K562 (cell line): ENCODE data around the gene NR1H2. TPM values are rescaled to one million over a fixed set of nuclear protein-coding genes. Genes with fewer than 3 reads are reported as not detected.

Experiments used
- ATAC-seq: fragments of 200-7000 bp; cut with Tn5 transposase; 3 replicates; pipeline ENCODE4 v1.9.1; 2020; ENCODE audit warnings: moderate library complexity
- BruUV-seq: library from RNA; stranded (reverse); fragments of 400-500 nt; replicated peaks from 2 replicates; lab custom pipeline; 2021; lab: Mats Ljungman, UMichigan
- CTCF ChIA-PET: fragments of 300-600 bp; formaldehyde crosslinking; extraction: SDS; loops from one replicate; lab custom pipeline; 2021; ENCODE audit warnings: low intra/inter-chr PET ratio; lab: Yijun Ruan, JAX
- POLR2A ChIA-PET: fragments of 300-600, 350-650 bp; sonication (Branson Sonifier 250); formaldehyde crosslinking; extraction: SDS; loops from one replicate; lab custom pipeline; 2021; ENCODE audit warnings: antibody characterized with exemption, inconsistent platforms; lab: Yijun Ruan, JAX
- DNase-seq, 4 experiments: peaks; one replicate each; pipeline versions ENCODE4 v3.0.0 to v3.0.0-alpha.2; 2011 to 2018; ENCODE audit warnings: low spot score in 3 of 4, mixed read lengths in 3 of 4; ENCODE audit errors: extremely low read depth in 1 of 4
- FAIRE-seq: peaks from 2 replicates; lab custom pipeline; 2011; peaks lifted over from hg19 to GRCh38; lab: Jason Lieb, UNC
- H2AFZ ChIP-seq: 2 replicates; pipeline ENCODE4 v1.6.0; 2011; ENCODE audit warnings: low read depth, low read length, control low read depth, inconsistent platforms
- H3K27ac ChIP-seq: fragments of 200-600 bp; 3 replicates; pipeline ENCODE4 v1.8.0; 2011; ENCODE audit warnings: low read depth, mild to moderate bottlenecking, control low read depth, inconsistent platforms, low read length, moderate library complexity, mixed read lengths; ENCODE audit errors: extremely low read depth
- H3K27me3 ChIP-seq, 2 experiments: fragments of 300-600 bp in 1 of 2; 2 replicates in 1 of 2; 3 replicates in 1 of 2; pipeline versions ENCODE4 v1.6.0 to v1.8.0; 2011; ENCODE audit warnings: inconsistent platforms in 2 of 2, low read length in 2 of 2, mild to moderate bottlenecking in 1 of 2, mixed read lengths in 1 of 2, moderate library complexity in 1 of 2; ENCODE audit not compliant: control insufficient read depth in 2 of 2, insufficient read depth in 2 of 2
- H3K36me3 ChIP-seq: fragments of 300-600 bp; 3 replicates; pipeline ENCODE4 v1.8.0; 2011; ENCODE audit warnings: mild to moderate bottlenecking, low read length, inconsistent platforms; ENCODE audit not compliant: control insufficient read depth, insufficient read depth
- H3K4me1 ChIP-seq, 2 experiments: fragments of 200-600 bp in 1 of 2; replicated peaks in 1 of 2; 2 replicates in 1 of 2; 3 replicates in 1 of 2; pipeline versions ENCODE4 v1.5.1 to v1.8.0; 2011; ENCODE audit warnings: inconsistent platforms in 2 of 2, low read length in 2 of 2, mild to moderate bottlenecking in 1 of 2, mixed read lengths in 1 of 2, moderate library complexity in 1 of 2; ENCODE audit not compliant: control insufficient read depth in 2 of 2, insufficient read depth in 2 of 2
- H3K4me2 ChIP-seq: 2 replicates; pipeline ENCODE4 v1.6.1; 2011; ENCODE audit warnings: low read length, control low read depth, inconsistent platforms, mixed read lengths; ENCODE audit not compliant: insufficient read depth
- H3K4me3 ChIP-seq: fragments of 200-600 bp; sonication (generic), shearing (Covaris generic); 2 replicates; pipeline ENCODE4 v1.5.1; 2016; ENCODE audit warnings: control low read depth, inconsistent platforms
- H3K79me2 ChIP-seq: fragments of 200-600 bp; 3 replicates; pipeline ENCODE4 v1.8.0; 2011; ENCODE audit warnings: low read length, inconsistent platforms; ENCODE audit not compliant: control insufficient read depth, insufficient read depth
- H3K9ac ChIP-seq, 2 experiments: 2 replicates each; pipeline versions ENCODE4 v1.6.0 to v1.6.1; 2011; ENCODE audit warnings: low read depth in 2 of 2, low read length in 2 of 2, control low read depth in 1 of 2, inconsistent platforms in 1 of 2, mild to moderate bottlenecking in 1 of 2, mixed read lengths in 1 of 2; ENCODE audit not compliant: insufficient read depth in 1 of 2
- H3K9me1 ChIP-seq: one replicate; pipeline ENCODE4 v1.6.0; 2011; ENCODE audit warnings: inconsistent platforms, mild to moderate bottlenecking, low read length, moderate library complexity; ENCODE audit not compliant: control insufficient read depth, insufficient read depth
- H3K9me3 ChIP-seq: replicated peaks from 2 replicates; pipeline ENCODE4 v1.5.1; 2011; ENCODE audit warnings: low read depth, low read length, inconsistent platforms; ENCODE audit not compliant: control insufficient read depth, insufficient read depth
- H4K20me1 ChIP-seq: replicated peaks from 2 replicates; pipeline ENCODE4 v1.6.1; 2011; ENCODE audit warnings: low read length, inconsistent platforms, mixed read lengths; ENCODE audit not compliant: control insufficient read depth, insufficient read depth
- BRCA1 ChIP-seq, 2 experiments: fragments of 450-650 bp in 1 of 2; sonication (generic) in 1 of 2; formaldehyde crosslinking in 1 of 2; IDR thresholded peaks; 2 replicates each; pipeline versions ENCODE4 v1.5.0 to v1.6.1; 2017 to 2020; ENCODE audit warnings: mild to moderate bottlenecking in 1 of 2, missing genetic modification reagents in 1 of 2
- CEBPG ChIP-seq, 3 experiments: fragments of 200-800 bp in 1 of 3; sonication (Bioruptor generic) in 1 of 3; sonication (generic) in 1 of 3; formaldehyde crosslinking in 1 of 3; IDR thresholded peaks in 2 of 3; conservative IDR thresholded peaks in 1 of 3; 2 replicates each; pipeline versions ENCODE4 v1.6.1 to v1.8.0; 2016 to 2022; ENCODE audit warnings: missing compliant biosample characterization in 2 of 3, missing genetic modification characterization in 2 of 3, mild to moderate bottlenecking in 1 of 3, missing genetic modification reagents in 1 of 3
- FOXA3 ChIP-seq, 2 experiments: fragments of 450-650 bp in 1 of 2; sonication (generic) in 1 of 2; formaldehyde crosslinking; IDR thresholded peaks in 1 of 2; conservative IDR thresholded peaks in 1 of 2; 2 replicates each; pipeline versions ENCODE4 v1.4.0 to v1.8.0; 2020 to 2022; ENCODE audit warnings: mild to moderate bottlenecking in 2 of 2, missing genetic modification reagents in 1 of 2
- POLR2G ChIP-seq: fragments of 200-400 bp; formaldehyde crosslinking; IDR thresholded peaks from 2 replicates; pipeline ENCODE4 v1.6.1; 2017; ENCODE audit warnings: low read depth, mild to moderate bottlenecking, antibody characterized with exemption, low read length, moderate library complexity
- RNF2 ChIP-seq: sonication (generic); IDR thresholded peaks from 2 replicates; pipeline ENCODE4 v1.6.1; 2016
- ZKSCAN8 ChIP-seq: fragments of 200-800 bp; sonication (Bioruptor generic); IDR thresholded peaks from 2 replicates; pipeline ENCODE4 v1.6.1; 2016; ENCODE audit warnings: missing genetic modification characterization, missing compliant biosample characterization
- WGBS: fragments of 100-300 bp; shearing (Covaris generic); methylation state at CpG from one replicate; pipeline ENCODE4 v1.1.6; 2016; ENCODE audit warnings: low coverage, mixed read lengths; ENCODE audit not compliant: insufficient coverage; ENCODE audit errors: missing lambda C conversion rate; 5-methylcytosine and 5-hydroxymethylcytosine counted together
- in situ Hi-C: fragments of 300-500 bp; cut with MboI; formaldehyde crosslinking; loops from 4 replicates; pipeline ENCODE4 v1.15.0; 2018; ENCODE audit warnings: inconsistent platforms, mixed read lengths
- intact Hi-C: fragments of 100-400 bp; cut with micrococcal nuclease; formaldehyde crosslinking; loops from 2 replicates; pipeline ENCODE4 v1.14.2; 2022
- polyA plus RNA-seq, 8 experiments: library from polyadenylated mRNA; depleted of rRNA in 4 of 8; stranded (reverse) in 5 of 8; unstranded in 3 of 8; fragments of >200 nt; fragmentation: Nextera tagmentation in 2 of 8; fragmentation: Illumina TruSeq in 1 of 8; extraction: Ambion mirVana in 2 of 8; extraction: Trizol in 1 of 8; gene quantifications; 2 replicates each; pipeline versions ENCODE4 v1.2.1 to v1.2.3, GENCODE V29; 2011 to 2014; ENCODE audit warnings: inconsistent platforms in 1 of 8, missing spikeins in 1 of 8
- total RNA-seq, 7 experiments: library from RNA; depleted of rRNA in 6 of 7; stranded (reverse); fragments of >200 nt in 6 of 7; fragmentation: Illumina TruSeq in 2 of 7; extraction: Trizol in 2 of 7; gene quantifications; 2 replicates each; pipeline versions ENCODE4 v1.2.1 to v1.2.3, GENCODE V29; 2011 to 2021; ENCODE audit warnings: low replicate concordance in 1 of 7

The NR1H2 gene
- total and polyA plus RNA-seq, 9 of the 15 experiments (the other 6 are each of a cell fraction or from before 2014, with no cell fraction given): 0.11 to 73.8 (median 24.0) TPM

GRCh38 chr19:50359328-50359818, 16.9 kb upstream of the NR1H2 start:
- CTCF ChIA-PET: interaction anchor here (0.7 kb wide), 1 partner anchor 619 kb away, joined by 4 read pairs; no protein-coding TSS in a partner anchor
- H3K4me1 ChIP-seq: peaks cover 50 to 51% of the 10 kb centered on the region in 2 experiments
- intact Hi-C loops (no loop called here), in situ Hi-C loops (loop anchor here (10.0 kb wide), 1 partner anchor 425 kb away; no protein-coding TSS in a partner anchor)
- no TSS peak for BruUV-seq
- H3K27ac ChIP-seq: peak overlapping the region; percentile 95
- no peaks in the 10 kb centered on the region for H3K9me3 ChIP-seq
- ATAC-seq: no peak
- FAIRE-seq: no peak
- TF ChIP-seq RNF2 (no peak), CEBPG (CRISPR knock-in tag; IDR thresholded peaks at IDR 0.05) (no peak), CEBPG (tag; conservative IDR thresholded peaks at IDR 0.05 in 1 of 2, IDR thresholded peaks at IDR 0.05 in 1 of 2) (no peak), ZKSCAN8 (CRISPR knock-in tag) (no peak), POLR2G (peak; percentile 51), FOXA3 (CRISPR knock-in tag; conservative IDR thresholded peaks at IDR 0.05 in 1 of 2, IDR thresholded peaks at IDR 0.05 in 1 of 2) (0 out of 4 replicates have a peak, but pooled peaks of 1 of the 2 experiments have one; percentile 12), BRCA1 (IDR thresholded peaks at IDR 0.05) (no peak), BRCA1 (CRISPR knock-in tag; IDR thresholded peaks at IDR 0.05) (0 out of 2 replicates have a peak, but pooled peaks have one; percentile 70)
- peak overlapping the region; percentile 72 to 94 for H3K9ac ChIP-seq
- no peaks in the 10 kb centered on the region; the same call in 2 of the 3 replicates for H3K36me3 ChIP-seq
- no peak for DNase-seq
- WGBS: 83% methylated on average over 10 of the region's 11 CpGs
- peaks cover 5% of the 10 kb centered on the region for H3K9me1 ChIP-seq
- H3K79me2 ChIP-seq: peaks cover 28% of the 10 kb centered on the region
- H3K4me2 ChIP-seq: peak overlapping the region; percentile 94
- peak overlapping the region; percentile 43; the same call in 1 of the 2 replicates for H3K4me3 ChIP-seq
- POLR2A ChIA-PET: interaction anchor here (1.5 kb wide), 1 partner anchor 12 kb away, joined by 3 read pairs; no protein-coding TSS in a partner anchor
- no peaks in the 10 kb centered on the region for H3K27me3 ChIP-seq
- H2AFZ ChIP-seq: no peak overlapping the region
- H4K20me1 ChIP-seq: no peaks in the 10 kb centered on the region
